ENCODE measurements around the gene LEPR.

LEPR gene

GRCh38 chr1:65398083-65398482 is 22.4 kb upstream of the LEPR start:
- Histone ChIP-seq H3K9ac (ENCODE audit: low read length) (no peak overlapping the region), H3K79me2 (ENCODE audit: insufficient read depth, low read length) (no peaks in the 10 kb centered on the region), H3K9me3 (ENCODE audit: insufficient read depth, low read length) (no peaks in the 10 kb centered on the region), H3K27me3 (ENCODE audit: low read length) (no peaks in the 10 kb centered on the region), H3K4me3 (ENCODE audit: insufficient read depth, low read length, poor library complexity, severe bottlenecking) (no peak overlapping the region), H2AFZ (ENCODE audit: low read depth, low read length, severe bottlenecking) (no peak overlapping the region), H3K4me2 (ENCODE audit: low read depth, low read length, poor library complexity, severe bottlenecking) (no peak overlapping the region), H3K36me3 (ENCODE audit: low read length) (no peaks in the 10 kb centered on the region), H3K9me2 (replicated peaks; ENCODE audit: insufficient read depth, low read length) (no peaks in the 10 kb centered on the region), H3K27ac (ENCODE audit: low read depth, low read length) (no peak overlapping the region), H3F3A (ENCODE audit: insufficient read depth) (no peaks in the 10 kb centered on the region), H4K20me1 (ENCODE audit: low read depth, low read length) (no peaks in the 10 kb centered on the region)
- TF ChIP-seq EZH2phosphoT487 (conservative IDR thresholded peaks at IDR 0.05; ENCODE audit: low read length): no peak
- TF ChIP-seq CTCF (IDR thresholded peaks at IDR 0.05; ENCODE audit: insufficient read depth, low read length, poor library complexity, severe bottlenecking): no peak

GRCh38 chr1:65399003-65399402 is 21.5 kb upstream of the LEPR start:
- H3K9ac ChIP-seq (ENCODE audit: low read length): no peak overlapping the region
- no peak overlapping the region for H3K27ac ChIP-seq (ENCODE audit: low read depth, low read length)
- no peaks in the 10 kb centered on the region for H3K9me3 ChIP-seq (ENCODE audit: insufficient read depth, low read length)
- no peak overlapping the region for H2AFZ ChIP-seq (ENCODE audit: low read depth, low read length, severe bottlenecking)
- H3K9me2 ChIP-seq (replicated peaks; ENCODE audit: insufficient read depth, low read length): no peaks in the 10 kb centered on the region
- H3K36me3 ChIP-seq (ENCODE audit: low read length): no peaks in the 10 kb centered on the region
- H3K27me3 ChIP-seq (ENCODE audit: low read length): no peaks in the 10 kb centered on the region
- no peaks in the 10 kb centered on the region for H3K79me2 ChIP-seq (ENCODE audit: insufficient read depth, low read length)
- TF ChIP-seq EZH2phosphoT487 (conservative IDR thresholded peaks at IDR 0.05; ENCODE audit: low read length): no peak
- TF ChIP-seq CTCF (IDR thresholded peaks at IDR 0.05; ENCODE audit: insufficient read depth, low read length, poor library complexity, severe bottlenecking): no peak
- no peak overlapping the region for H3K4me3 ChIP-seq (ENCODE audit: insufficient read depth, low read length, poor library complexity, severe bottlenecking)
- H4K20me1 ChIP-seq (ENCODE audit: low read depth, low read length): no peaks in the 10 kb centered on the region
- H3K4me2 ChIP-seq (ENCODE audit: low read depth, low read length, poor library complexity, severe bottlenecking): no peak overlapping the region
- no peaks in the 10 kb centered on the region for H3F3A ChIP-seq (ENCODE audit: insufficient read depth)

- H3K27ac ChIP-seq (ENCODE audit: low read depth, low read length): no peak overlapping the region
- no peak for TF ChIP-seq EZH2phosphoT487 (conservative IDR thresholded peaks at IDR 0.05; ENCODE audit: low read length)
- no peak for TF ChIP-seq CTCF (IDR thresholded peaks at IDR 0.05; ENCODE audit: insufficient read depth, low read length, poor library complexity, severe bottlenecking)
These were observed 18.9 kb upstream of the LEPR start for GRCh38 chr1:65401612-65402011.

More at GRCh38 chr1:65401612-65402011, 18.9 kb upstream of the LEPR start:
- Histone ChIP-seq H3K4me3 (ENCODE audit: insufficient read depth, low read length, poor library complexity, severe bottlenecking) (no peak overlapping the region), H2AFZ (ENCODE audit: low read depth, low read length, severe bottlenecking) (no peak overlapping the region), H3K27me3 (ENCODE audit: low read length) (no peaks in the 10 kb centered on the region), H3F3A (ENCODE audit: insufficient read depth) (no peaks in the 10 kb centered on the region), H3K9ac (ENCODE audit: low read length) (no peak overlapping the region), H3K79me2 (ENCODE audit: insufficient read depth, low read length) (no peaks in the 10 kb centered on the region), H3K9me2 (replicated peaks; ENCODE audit: insufficient read depth, low read length) (no peaks in the 10 kb centered on the region), H3K4me2 (ENCODE audit: low read depth, low read length, poor library complexity, severe bottlenecking) (no peak overlapping the region), H3K9me3 (ENCODE audit: insufficient read depth, low read length) (no peaks in the 10 kb centered on the region), H3K36me3 (ENCODE audit: low read length) (no peaks in the 10 kb centered on the region), H4K20me1 (ENCODE audit: low read depth, low read length) (no peaks in the 10 kb centered on the region)
